Right atrium auricular region (tissue), 2 donors: ENCODE data around the gene GMDS. TPM values are rescaled to one million over a fixed set of nuclear protein-coding genes. Genes with fewer than 3 reads are reported as not detected.

Source experiments
- DNase-seq: peaks from one replicate; pipeline ENCODE4 v3.0.0-alpha.2; 2019; ENCODE audit warnings: low spot score
- H3K27ac ChIP-seq, 2 donors: fragments of 200-600 bp; sonication (generic); 1 replicate in 1 of 2; 2 replicates in 1 of 2; pipeline ENCODE4 v1.5.1; 2016 to 2019
- H3K27me3 ChIP-seq, 2 donors: fragments of 200-600 bp; sonication (generic); one replicate each; pipeline versions ENCODE4 v1.5.1 to v1.6.0; 2017 to 2019
- H3K36me3 ChIP-seq: fragments of 200-600 bp; sonication (generic); one replicate; pipeline ENCODE4 v1.5.1; 2016
- H3K4me1 ChIP-seq, 2 donors: fragments of 200-600 bp; sonication (generic); one replicate each; pipeline versions ENCODE4 v1.5.1 to v1.6.0; 2017 to 2019
- H3K4me3 ChIP-seq, 2 donors: fragments of 200-600 bp; sonication (generic); 1 replicate in 1 of 2; 2 replicates in 1 of 2; pipeline ENCODE4 v1.5.1; 2017 to 2019; ENCODE audit warnings: mild to moderate bottlenecking in 1 of 2, moderate library complexity in 1 of 2
- H3K9me3 ChIP-seq, 2 donors: fragments of 200-600 bp; sonication (generic); one replicate each; pipeline ENCODE4 v1.5.1; 2019
- total RNA-seq, 2 donors: library from RNA; depleted of rRNA; stranded (reverse); fragments of >200 nt; gene quantifications; one replicate each; pipeline ENCODE4 v1.1.0, GENCODE V29; 2016
- TF ChIP-seq, protein P1 (sequence below), 2 donors: fragments of 200-600 bp; sonication (generic); IDR thresholded peaks; one replicate each; pipeline ENCODE4 v1.5.1; 2019; ENCODE audit warnings: antibody characterized with exemption in 2 of 2

Gene GMDS
- total RNA-seq, 2 donors from 2014 or later, result 11.1 to 11.8 TPM

DNA sequence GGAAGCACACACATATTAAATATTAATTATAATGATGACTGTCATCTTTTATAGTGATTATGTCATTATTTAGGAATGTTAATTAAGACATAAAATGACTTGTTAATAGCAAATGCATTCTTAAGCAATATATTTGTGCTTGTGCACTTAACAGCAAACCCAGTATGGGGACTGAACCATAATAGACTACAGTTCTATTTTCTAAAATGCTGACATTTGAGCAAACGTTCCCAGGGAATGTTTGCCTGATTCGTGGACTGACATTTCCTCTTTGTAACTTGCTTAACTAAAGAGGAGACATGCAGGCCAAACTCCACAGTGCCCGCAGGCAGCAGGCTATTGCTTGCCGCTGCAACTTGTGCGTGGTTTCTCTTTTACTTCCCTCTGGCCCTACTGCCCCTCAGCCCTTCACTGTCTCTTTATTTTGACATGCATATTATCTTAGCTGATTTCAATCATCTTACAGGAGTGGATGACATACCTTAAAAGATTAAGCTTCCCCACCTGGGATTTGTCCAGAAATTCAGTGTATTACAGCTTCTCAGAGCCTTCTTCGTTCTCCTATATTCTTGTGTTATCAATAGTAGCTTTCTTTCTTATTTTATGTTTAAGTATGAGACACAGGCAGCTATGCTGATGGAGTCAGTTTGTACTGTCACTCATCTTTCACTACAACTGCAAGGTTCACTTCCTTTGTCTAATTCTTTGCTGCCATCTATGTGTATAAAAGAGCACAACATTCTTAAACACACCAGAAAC is 141.5 kb downstream of the GMDS start:
- Histone ChIP-seq H3K27me3 (no peaks in the 10 kb centered on the region), H3K36me3 (no peaks in the 10 kb centered on the region), H3K4me1 (no peaks in the 10 kb centered on the region), H3K9me3 (no peaks in the 10 kb centered on the region), H3K4me3 (peak overlapping the region in 1 of 2 donors; percentile 16), H3K27ac (no peak overlapping the region)
- TF ChIP-seq, protein P1, sequence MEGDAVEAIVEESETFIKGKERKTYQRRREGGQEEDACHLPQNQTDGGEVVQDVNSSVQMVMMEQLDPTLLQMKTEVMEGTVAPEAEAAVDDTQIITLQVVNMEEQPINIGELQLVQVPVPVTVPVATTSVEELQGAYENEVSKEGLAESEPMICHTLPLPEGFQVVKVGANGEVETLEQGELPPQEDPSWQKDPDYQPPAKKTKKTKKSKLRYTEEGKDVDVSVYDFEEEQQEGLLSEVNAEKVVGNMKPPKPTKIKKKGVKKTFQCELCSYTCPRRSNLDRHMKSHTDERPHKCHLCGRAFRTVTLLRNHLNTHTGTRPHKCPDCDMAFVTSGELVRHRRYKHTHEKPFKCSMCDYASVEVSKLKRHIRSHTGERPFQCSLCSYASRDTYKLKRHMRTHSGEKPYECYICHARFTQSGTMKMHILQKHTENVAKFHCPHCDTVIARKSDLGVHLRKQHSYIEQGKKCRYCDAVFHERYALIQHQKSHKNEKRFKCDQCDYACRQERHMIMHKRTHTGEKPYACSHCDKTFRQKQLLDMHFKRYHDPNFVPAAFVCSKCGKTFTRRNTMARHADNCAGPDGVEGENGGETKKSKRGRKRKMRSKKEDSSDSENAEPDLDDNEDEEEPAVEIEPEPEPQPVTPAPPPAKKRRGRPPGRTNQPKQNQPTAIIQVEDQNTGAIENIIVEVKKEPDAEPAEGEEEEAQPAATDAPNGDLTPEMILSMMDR (IDR thresholded peaks at IDR 0.05), result peak; percentile 20 to 66
- no peak for DNase-seq

DNA sequence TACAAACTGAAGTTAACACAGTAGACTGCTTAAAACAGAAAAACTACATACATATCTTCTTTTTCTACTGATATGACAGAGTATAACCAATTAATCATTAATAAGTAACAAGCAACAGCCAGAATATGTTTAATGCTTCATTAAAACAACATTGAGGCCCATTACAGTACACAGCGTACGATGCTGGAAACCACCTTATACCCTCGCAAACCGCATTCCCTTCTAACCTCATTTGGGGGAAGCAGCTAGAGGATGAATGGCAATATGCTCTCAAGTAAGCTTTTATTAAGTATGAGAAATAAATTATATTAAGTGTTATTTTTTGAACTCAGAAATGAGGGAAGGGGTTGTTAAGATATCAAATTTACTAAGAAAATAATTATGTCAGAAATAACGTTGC is 142.4 kb downstream of the GMDS start:
- Histone ChIP-seq H3K4me3 (no peak overlapping the region), H3K9me3 (no peaks in the 10 kb centered on the region), H3K27ac (no peak overlapping the region), H3K4me1 (no peaks in the 10 kb centered on the region), H3K36me3 (no peaks in the 10 kb centered on the region), H3K27me3 (no peaks in the 10 kb centered on the region)
- TF ChIP-seq, protein P1 (IDR thresholded peaks at IDR 0.05), result no peak
- DNase-seq, result no peak

DNA sequence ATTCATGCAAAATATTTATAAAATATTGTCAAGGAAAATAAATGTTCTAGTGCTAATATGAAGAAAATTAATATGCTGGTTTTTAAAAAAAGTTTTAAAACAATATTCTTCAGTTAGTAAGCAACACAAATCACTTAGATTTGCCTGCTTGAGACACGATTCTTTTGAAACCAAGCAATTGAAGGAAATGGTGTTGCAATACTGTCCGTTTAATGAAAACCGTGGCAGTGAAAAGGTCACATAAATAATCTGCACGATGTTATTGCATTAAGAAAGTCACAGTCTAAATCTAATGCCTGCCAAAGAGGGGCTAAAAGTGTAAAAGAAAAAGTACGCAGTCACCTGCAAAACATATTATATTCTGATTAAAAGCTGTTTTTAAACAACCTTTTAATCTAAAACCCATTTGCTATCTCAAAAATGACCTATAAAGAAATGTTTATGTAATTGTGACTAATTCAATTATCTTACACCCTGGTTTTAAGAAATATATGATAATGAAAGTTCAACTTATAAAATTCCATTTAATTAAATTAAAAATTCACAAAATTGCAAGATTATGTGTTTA is 143.0 kb downstream of the GMDS start:
- no peaks in the 10 kb centered on the region for H3K9me3 ChIP-seq
- no peak overlapping the region for H3K4me3 ChIP-seq
- H3K27ac ChIP-seq, result no peak overlapping the region
- no peaks in the 10 kb centered on the region for H3K27me3 ChIP-seq
- no peaks in the 10 kb centered on the region for H3K4me1 ChIP-seq
- no peaks in the 10 kb centered on the region for H3K36me3 ChIP-seq
- no peak for DNase-seq
- TF ChIP-seq, protein P1 (IDR thresholded peaks at IDR 0.05), result no peak

DNA sequence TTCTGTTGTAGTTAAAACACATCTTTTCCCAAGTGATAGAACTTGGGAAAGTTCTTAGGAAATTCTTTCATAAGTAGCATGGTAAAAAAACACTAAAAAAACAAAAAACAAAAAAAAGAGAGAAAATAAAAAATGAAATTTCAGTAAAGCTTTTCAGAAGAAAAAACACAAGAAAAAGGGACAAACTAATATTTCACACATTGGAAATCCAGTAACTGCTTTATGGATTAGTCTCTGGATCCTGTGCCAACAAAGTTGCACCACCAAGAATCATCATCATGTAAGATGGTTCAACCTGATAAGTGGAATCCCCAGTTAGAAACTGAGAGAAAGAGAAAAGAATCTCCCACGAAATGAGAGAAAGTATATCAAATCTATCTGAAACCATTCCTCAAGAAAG is 144.2 kb downstream of the GMDS start:
- no peaks in the 10 kb centered on the region for H3K9me3 ChIP-seq
- H3K36me3 ChIP-seq, result no peaks in the 10 kb centered on the region
- TF ChIP-seq, protein P1 (IDR thresholded peaks at IDR 0.05), result no peak
- no peak for DNase-seq
- H3K27ac ChIP-seq, result no peak overlapping the region
- H3K4me1 ChIP-seq, result no peaks in the 10 kb centered on the region
- H3K27me3 ChIP-seq, result no peaks in the 10 kb centered on the region
- H3K4me3 ChIP-seq, result no peak overlapping the region

DNA sequence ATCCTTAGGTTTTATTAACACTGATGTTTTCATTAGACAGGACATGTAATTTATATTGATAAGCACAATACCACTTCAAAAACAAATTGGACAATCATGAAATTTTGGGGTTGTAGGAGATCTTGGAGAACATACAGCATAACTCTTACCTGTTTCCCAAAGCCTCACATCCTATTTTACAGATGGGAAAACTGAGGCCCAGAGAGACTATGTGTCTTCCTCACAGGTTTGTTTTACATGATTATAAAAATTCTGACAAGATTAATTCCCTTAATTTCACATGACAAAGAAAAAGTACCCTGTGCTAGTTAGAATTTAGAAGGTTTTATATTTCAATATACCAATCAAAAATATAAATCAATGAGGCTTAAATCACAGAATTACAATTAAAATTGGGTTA is 145.5 kb downstream of the GMDS start:
- Histone ChIP-seq H3K4me1 (no peaks in the 10 kb centered on the region), H3K27me3 (no peaks in the 10 kb centered on the region), H3K27ac (no peak overlapping the region), H3K36me3 (no peaks in the 10 kb centered on the region), H3K4me3 (no peak overlapping the region), H3K9me3 (no peaks in the 10 kb centered on the region)
- TF ChIP-seq, protein P1 (IDR thresholded peaks at IDR 0.05), result no peak
- DNase-seq, result no peak
